NCI-H2196 treated with DMSO at 0.1 percent for 48 hours (cell line): ENCODE results near the gene HIF1A.

Source experiments
- DNase-seq: peaks from one replicate; lab custom pipeline; 2025; ENCODE audit not compliant: unreplicated experiment; lab: John Stamatoyannopoulos, UW

The HIF1A gene

GRCh38 chr14:61769893-61770292 lies 74.6 kb downstream of the HIF1A start:
- no peak for DNase-seq

- no peak for DNase-seq
Measured at GRCh38 chr14:61774861-61775260, 79.5 kb downstream of the HIF1A start.

GRCh38 chr14:61780125-61780524 lies 84.8 kb downstream of the HIF1A start:
- no peak for DNase-seq

GRCh38 chr14:61797309-61797708 lies 102.0 kb downstream of the HIF1A start:
- no peak for DNase-seq
